Measurements from ENCODE around the gene TTLL9. TPM values are rescaled to one million over a fixed set of nuclear protein-coding genes. Genes with fewer than 3 reads are reported as not detected.

TTLL9 gene
- total RNA-seq, 1 donor = 0.09 TPM

DNA sequence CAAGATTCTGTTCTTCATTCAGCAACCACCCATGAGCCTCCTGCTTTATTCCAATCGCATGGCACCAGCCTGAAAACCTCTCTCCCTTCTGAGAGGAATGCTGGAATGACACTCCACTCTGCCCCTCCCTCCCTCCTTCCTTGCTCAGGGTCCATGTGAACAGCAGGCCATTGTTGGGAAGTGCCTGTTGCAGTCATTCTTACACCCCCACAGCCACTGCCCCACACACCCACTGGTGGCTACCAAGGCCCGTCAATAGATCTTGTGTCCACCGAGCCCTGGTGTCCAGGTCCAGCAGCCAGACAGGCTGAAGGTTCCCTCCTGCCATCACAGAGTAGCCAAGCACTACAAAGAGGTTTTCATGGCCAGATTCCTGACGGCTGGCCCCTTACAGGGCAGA is 74.9 kb downstream of the TTLL9 start:
- DNase-seq (ENCODE audit: low read depth) = no peak
- TF ChIP-seq, protein P1, sequence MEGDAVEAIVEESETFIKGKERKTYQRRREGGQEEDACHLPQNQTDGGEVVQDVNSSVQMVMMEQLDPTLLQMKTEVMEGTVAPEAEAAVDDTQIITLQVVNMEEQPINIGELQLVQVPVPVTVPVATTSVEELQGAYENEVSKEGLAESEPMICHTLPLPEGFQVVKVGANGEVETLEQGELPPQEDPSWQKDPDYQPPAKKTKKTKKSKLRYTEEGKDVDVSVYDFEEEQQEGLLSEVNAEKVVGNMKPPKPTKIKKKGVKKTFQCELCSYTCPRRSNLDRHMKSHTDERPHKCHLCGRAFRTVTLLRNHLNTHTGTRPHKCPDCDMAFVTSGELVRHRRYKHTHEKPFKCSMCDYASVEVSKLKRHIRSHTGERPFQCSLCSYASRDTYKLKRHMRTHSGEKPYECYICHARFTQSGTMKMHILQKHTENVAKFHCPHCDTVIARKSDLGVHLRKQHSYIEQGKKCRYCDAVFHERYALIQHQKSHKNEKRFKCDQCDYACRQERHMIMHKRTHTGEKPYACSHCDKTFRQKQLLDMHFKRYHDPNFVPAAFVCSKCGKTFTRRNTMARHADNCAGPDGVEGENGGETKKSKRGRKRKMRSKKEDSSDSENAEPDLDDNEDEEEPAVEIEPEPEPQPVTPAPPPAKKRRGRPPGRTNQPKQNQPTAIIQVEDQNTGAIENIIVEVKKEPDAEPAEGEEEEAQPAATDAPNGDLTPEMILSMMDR (IDR thresholded peaks at IDR 0.05; ENCODE audit: insufficient read depth, low read length) = no peak

DNA sequence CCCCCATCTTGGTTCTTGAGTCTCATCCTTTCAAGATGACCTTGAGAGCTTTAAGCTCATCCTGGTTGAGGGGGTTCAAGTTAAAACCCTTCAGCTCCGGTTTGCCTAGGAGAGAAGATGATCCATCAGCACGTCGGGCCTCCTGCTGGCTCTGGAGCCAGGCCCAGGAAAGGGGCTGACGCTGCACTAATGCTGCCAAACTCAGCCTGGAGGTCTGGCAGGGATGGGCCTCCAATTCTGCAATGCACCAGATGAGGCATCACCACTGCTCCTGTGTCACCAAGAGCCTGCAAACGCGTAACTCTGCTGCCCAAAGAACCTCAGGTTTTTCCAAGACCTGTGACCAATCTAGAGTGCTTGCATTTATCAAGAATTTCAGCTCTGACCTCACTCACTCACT is 75.4 kb downstream of the TTLL9 start:
- H3K4me3 ChIP-seq (ENCODE audit: low read depth, low read length) = no peak overlapping the region
- TF ChIP-seq, protein P1 (IDR thresholded peaks at IDR 0.05; ENCODE audit: insufficient read depth, low read length) = no peak
- no peak for DNase-seq (ENCODE audit: low read depth)

More for the DNA sequence above, 74.9 kb downstream of the TTLL9 start:
- H3K4me3 ChIP-seq (ENCODE audit: low read depth, low read length) = no peak overlapping the region

DNA sequence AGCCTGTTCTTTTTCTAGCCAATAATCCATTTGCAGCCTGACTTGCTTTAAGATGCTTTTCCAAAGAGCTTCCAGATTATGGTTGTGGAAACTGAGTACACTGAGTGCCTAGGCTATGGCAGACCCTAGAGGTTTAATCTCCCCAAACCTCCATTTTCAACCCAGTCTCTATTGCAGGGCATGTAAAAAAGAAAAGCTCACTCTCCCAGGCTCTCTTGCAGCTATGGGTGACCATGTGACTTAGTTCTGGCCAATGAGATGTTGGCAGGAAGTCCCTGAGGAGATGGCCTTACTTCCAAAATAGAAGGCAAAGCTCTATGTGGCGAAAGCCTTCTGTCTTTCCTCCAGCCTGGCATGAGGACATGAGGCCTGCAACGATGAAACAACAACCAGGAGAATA is 77.6 kb downstream of the TTLL9 start:
- TF ChIP-seq, protein P1 (IDR thresholded peaks at IDR 0.05; ENCODE audit: insufficient read depth, low read length) = no peak
- H3K4me3 ChIP-seq (ENCODE audit: low read depth, low read length) = no peak overlapping the region
- DNase-seq (ENCODE audit: low read depth) = no peak

DNA sequence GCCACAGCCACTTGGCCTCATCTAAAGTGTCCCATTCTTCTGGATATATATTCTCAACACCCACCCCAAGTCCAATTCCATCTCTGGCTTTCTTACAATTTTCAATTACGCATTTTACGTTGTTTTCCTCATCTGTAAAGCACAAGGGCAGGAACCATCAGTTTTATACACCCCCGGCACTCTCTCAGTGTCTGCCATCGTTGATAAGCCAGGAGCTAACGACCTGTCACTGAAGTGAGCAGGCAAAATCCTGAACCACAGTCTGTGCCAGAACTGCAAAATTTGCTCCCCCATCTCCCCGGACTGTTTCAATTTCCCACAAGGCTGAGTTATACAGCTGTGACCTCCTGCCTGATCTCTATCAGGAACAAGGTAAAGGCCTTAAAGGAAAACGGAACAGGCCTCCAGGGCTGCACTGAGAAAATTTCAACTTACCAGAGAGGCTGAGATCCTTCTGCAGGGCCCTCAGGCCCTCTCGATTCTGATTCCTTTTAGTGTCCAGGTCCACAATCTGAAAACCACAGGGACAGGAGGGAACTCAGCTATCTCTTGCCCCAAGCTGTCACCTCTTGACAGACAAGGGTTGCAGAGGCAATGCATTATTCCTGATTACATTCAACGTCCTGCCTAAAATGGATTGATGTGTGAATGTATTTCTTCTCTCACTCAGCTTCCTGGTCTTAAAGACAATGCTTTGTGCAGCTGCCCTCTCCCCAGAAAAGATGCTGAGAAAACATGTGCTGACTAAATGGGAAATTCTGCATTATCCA is 79.6 kb downstream of the TTLL9 start:
- TF ChIP-seq, protein P1 (IDR thresholded peaks at IDR 0.05; ENCODE audit: insufficient read depth, low read length) = no peak
- peak overlapping the region; percentile 93 for H3K4me3 ChIP-seq (ENCODE audit: low read depth, low read length)
- no peak for DNase-seq (ENCODE audit: low read depth)

DNA sequence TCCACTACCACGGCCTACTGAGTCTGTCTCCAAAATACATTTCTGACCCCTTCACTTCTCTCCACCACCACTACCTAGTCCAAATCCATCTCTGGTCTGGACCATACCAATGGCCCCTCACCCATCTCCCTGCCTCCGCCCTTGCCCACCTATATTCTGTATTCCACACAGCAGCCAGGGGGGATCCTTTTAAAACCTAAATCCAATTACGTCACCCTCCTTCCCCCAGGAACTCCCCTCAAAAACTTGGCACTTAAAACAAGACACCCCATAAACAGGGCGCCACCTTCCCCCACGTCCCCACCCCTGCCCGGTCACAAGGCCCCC is 80.7 kb downstream of the TTLL9 start:
- TF ChIP-seq, protein P1 (IDR thresholded peaks at IDR 0.05; ENCODE audit: insufficient read depth, low read length) = no peak
- H3K4me3 ChIP-seq (ENCODE audit: low read depth, low read length) = peak overlapping the region; percentile 93
- no peak for DNase-seq (ENCODE audit: low read depth)

DNA sequence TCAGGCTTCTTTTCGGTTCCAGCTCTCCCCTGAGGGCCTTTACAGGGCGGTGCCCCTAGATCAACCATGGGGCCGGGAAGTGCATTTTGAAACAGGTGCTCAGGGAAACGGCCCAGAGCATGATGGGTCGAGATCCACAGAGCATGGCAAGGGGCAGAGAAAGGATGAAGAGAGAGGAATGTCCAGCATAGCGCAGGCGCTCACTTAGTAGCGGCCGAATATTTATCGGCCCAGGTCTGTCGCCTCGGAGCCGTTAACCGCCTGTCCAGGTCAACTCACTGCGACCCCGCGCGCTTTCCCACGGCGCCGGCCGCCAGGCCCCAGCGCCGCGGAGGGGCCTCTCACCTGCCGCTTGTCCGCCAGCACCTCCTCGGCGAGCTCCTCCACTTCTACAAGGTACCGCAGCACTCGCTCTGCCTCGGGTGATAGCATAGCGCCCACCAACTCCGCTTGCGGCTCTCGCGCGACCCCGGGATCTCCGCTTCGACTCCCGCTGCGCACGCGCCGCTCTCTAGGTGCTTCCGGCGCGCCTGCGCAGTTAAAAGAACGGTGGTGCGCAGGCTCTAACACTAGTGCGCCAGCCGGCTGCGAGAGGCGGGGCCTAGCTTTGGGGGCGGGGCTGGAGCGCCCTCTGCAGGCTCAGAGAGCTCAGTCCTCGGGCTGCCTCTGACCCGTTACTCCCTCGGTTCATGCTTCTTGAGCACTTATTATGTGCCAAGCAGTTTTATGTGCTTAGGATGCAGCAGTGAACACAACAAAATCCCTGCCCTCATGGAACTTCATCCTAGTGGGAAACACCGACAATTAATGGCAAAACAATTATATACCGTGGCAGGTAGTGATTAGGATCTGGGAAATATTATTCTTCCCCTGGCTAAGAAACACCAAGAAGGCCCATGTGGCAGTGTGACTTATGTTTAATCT is 81.4 kb downstream of the TTLL9 start, which contains the start of gene PDRG1:
Gene PDRG1 (minus strand): TSS at position 517 of the 924 bp plus-strand sequence. CDS start 85 bp downstream, at position 432.
- peak; percentile 94 for DNase-seq (ENCODE audit: low read depth)
- TF ChIP-seq, protein P1 (IDR thresholded peaks at IDR 0.05; ENCODE audit: insufficient read depth, low read length) = peak; percentile 96
- H3K4me3 ChIP-seq (ENCODE audit: low read depth, low read length) = peak within 1 kb of the TSS; percentile 93

Data from fibroblast of the aortic adventitia (primary cell).